Activated T-helper 1 cell treated with anti-CD3 and anti-CD28 coated beads, Interleukin-12 subunit alpha, Interleukin-12 subunit beta, Interleukin-2, Interleukin-4 antibody, amounts not matched to agents 30 ng/mL and 10 ng/mL and 1 ng/mL, durations not matched to agents 14 hours and 24 hours and 36 hours (primary cell): ENCODE results near the gene BCAR3. TPM values are rescaled to one million over a fixed set of nuclear protein-coding genes. Genes with fewer than 3 reads are reported as not detected.

ENCODE experiments used
- DNase-seq: peaks from one replicate; pipeline ENCODE4 v3.0.0; 2021; ENCODE audit warnings: low spot score
- H3K27ac Mint-ChIP-seq: one replicate; pipeline ENCODE4 v1.8.0; 2021; ENCODE audit warnings: mild to moderate bottlenecking, mixed read lengths
- H3K27me3 Mint-ChIP-seq: one replicate; pipeline ENCODE4 v1.8.0; 2022; ENCODE audit warnings: mild to moderate bottlenecking, moderate library complexity, mixed read lengths; ENCODE audit not compliant: insufficient read depth
- H3K36me3 Mint-ChIP-seq: one replicate; pipeline ENCODE4 v1.8.0; 2021; ENCODE audit warnings: low read depth, mixed read lengths
- H3K4me1 Mint-ChIP-seq: one replicate; pipeline ENCODE4 v1.8.0; 2021; ENCODE audit warnings: low read depth, mixed read lengths
- H3K4me3 Mint-ChIP-seq: one replicate; pipeline ENCODE4 v1.8.0; 2021; ENCODE audit warnings: mild to moderate bottlenecking, moderate library complexity, mixed read lengths
- H3K9me3 Mint-ChIP-seq: one replicate; pipeline ENCODE4 v1.8.0; 2021; ENCODE audit warnings: mixed read lengths
- intact Hi-C: fragments of 100-400 bp; cut with micrococcal nuclease; formaldehyde crosslinking; loops from one replicate; pipeline ENCODE4 v1.15.1; 2024
- total RNA-seq: library from RNA; stranded (reverse); gene quantifications from 2 replicates; pipeline ENCODE4 v1.2.3, GENCODE V29; 2022

The BCAR3 gene
- total RNA-seq, 1 donor from 2014 or later = 1.1 TPM

DNA sequence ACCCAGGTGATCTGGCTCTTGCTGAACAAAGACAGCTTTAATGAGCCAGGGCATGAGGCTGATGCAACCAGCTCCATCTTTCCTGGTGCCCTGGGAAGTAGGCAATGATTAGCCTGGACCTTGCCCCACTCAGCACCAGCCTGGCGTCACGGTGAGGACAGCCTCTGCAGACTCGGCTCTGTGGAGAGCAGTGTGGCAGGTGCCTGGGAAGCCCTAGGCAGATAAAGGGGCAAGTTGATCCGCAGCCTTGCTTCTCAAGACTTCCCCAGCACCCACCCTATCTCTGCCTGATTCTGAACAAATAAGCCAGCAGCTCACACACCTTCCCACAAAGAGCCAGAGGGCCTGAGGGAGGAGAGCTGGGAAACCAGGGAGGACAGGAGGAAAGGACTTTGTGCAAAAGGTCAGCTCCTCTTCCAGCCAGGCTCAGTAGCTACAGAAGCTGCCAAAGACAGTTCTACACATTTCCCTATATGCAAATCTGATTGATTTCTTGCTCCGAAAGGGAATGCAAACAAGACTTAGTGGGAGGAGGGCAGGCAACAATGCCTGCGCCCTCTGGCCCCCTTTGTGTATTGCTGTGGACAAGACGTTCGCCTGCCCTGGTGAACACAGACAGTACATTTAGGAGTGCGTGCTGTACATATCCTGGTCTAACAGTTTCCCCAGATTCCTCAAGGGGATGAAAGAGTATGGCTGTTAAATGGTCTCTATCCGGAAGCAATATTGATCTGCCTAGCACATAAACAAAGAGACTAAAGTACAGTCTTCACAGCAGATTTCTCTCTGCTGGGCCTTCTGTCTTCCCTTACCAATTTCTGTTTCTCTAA, 63.8 kb downstream of the BCAR3 start:
- Mint-ChIP-seq H3K4me1 (peaks cover 22% of the 10 kb centered on the region), H3K4me3 (no peak overlapping the region), H3K27me3 (peaks cover 33% of the 10 kb centered on the region), H3K36me3 (no peaks in the 10 kb centered on the region), H3K9me3 (no peaks in the 10 kb centered on the region), H3K27ac (no peak overlapping the region)
- no peak for DNase-seq
- intact Hi-C loops = no loop called here

DNA sequence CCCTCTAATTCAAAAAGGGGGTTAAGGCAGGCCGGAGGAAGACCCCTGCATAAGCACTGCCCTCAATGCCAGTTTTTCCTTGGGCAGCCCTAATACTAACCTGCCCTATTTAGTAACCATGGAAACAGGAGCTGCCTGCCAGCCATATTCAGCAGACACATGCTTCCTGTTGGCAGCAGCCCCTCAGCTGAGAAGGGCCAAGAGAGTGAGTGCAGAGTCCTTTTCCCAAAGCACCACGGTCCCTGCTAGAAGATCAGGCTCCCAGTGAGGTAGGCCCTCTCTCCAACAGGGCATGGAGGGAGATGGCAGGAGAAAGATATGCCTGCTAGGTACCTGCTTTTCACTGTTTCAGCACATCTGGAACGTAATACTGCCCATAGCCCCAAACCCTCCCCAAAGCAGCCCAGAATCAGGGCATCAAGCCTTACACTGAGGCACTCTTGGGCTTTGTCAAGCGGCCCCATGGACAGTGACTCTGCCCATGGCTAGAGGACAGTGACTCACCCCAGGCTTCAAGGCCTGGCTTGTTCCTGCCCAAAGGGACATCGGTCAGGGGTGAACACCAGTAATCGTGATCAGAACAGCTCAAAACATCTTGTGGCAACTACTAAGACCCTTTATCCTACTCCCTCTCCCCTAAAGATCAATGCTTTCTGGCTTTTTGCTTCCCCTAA, 64.5 kb downstream of the BCAR3 start:
- H3K4me1 Mint-ChIP-seq = peaks cover 22% of the 10 kb centered on the region
- no peaks in the 10 kb centered on the region for H3K36me3 Mint-ChIP-seq
- no peak overlapping the region for H3K27ac Mint-ChIP-seq
- DNase-seq = no peak
- H3K27me3 Mint-ChIP-seq = peaks cover 33% of the 10 kb centered on the region
- intact Hi-C loops = loop anchor here (1.0 kb wide), 2 partner anchors 9 to 230 kb away; no protein-coding TSS in a partner anchor
- H3K4me3 Mint-ChIP-seq = no peak overlapping the region
- H3K9me3 Mint-ChIP-seq = no peaks in the 10 kb centered on the region

DNA sequence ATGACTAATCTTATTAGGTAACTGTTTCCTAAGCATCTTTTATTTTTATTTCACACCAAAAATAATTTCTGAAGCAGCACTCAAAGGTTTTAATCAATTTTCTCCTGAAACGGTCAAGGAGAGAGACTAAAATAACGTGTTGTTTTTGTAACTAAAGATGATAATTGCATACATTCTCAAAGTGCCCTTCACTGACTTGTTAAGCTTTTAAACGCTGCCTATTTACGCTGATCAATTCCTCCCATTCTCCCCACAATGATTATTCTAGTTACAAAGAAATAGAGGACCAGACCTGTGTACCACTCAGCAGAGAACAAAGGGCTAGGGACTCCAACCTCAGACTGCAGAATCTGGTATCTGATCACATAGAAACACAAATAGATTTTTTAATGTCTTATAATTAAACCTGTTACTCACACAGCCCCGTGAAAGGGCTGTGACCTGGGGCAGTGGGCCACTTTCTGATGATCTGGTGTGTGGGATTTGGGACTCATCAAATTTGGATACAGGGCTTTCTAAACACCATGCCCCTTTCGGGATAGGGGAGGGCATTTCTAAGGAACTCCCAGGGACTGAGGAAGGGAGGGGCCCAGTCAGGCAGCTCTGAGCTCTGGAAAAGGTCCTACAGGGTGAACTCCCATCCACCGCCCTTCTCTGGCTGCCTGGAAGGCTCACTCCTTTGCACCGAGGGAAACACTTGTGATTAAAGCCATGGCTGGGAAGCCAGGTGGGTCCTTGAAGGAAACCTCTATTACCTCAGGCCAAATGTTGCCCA, 65.2 kb downstream of the BCAR3 start:
- no peak for DNase-seq
- no peak overlapping the region for H3K27ac Mint-ChIP-seq
- no peaks in the 10 kb centered on the region for H3K36me3 Mint-ChIP-seq
- intact Hi-C loops = loop anchor here (1.0 kb wide), 2 partner anchors 8 to 231 kb away; no protein-coding TSS in a partner anchor
- no peak overlapping the region for H3K4me3 Mint-ChIP-seq
- H3K4me1 Mint-ChIP-seq = peaks cover 22% of the 10 kb centered on the region
- H3K9me3 Mint-ChIP-seq = no peaks in the 10 kb centered on the region
- H3K27me3 Mint-ChIP-seq = peaks cover 38% of the 10 kb centered on the region

DNA sequence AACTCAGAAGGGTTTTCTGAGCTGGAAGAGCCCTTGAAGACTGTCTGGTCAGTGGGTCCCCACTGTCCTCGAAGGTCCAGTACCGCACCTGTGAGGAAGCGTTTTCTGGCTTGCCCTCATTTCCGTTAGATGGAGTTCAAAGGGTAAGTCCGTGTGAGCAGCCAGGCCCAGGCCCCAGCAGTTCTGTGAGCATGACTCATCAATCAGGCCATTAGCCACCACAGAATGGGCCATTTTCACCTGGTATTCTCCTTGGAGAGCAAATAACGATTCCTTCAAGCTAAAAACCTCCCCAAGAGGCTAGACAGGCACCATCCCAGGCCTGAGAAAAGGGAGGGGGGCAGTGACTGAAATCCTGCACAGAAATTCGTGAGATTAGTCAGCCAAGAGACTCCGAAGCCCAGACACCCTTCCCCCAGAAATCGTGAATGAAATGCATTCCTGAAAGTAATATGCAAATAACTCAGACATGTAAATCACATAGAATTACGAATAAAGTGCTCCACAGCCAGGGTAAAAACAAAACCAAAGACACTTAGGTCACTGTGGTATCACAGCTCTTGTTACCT, 66.0 kb downstream of the BCAR3 start:
- no peak for DNase-seq
- Mint-ChIP-seq H3K4me3 (peak overlapping the region; percentile 25), H3K9me3 (no peaks in the 10 kb centered on the region), H3K4me1 (peaks cover 22% of the 10 kb centered on the region), H3K36me3 (no peaks in the 10 kb centered on the region), H3K27me3 (peaks cover 39% of the 10 kb centered on the region), H3K27ac (peak overlapping the region; percentile 72)
- intact Hi-C loops = loop anchor here (1.0 kb wide), 2 partner anchors 7 to 232 kb away; no protein-coding TSS in a partner anchor

DNA sequence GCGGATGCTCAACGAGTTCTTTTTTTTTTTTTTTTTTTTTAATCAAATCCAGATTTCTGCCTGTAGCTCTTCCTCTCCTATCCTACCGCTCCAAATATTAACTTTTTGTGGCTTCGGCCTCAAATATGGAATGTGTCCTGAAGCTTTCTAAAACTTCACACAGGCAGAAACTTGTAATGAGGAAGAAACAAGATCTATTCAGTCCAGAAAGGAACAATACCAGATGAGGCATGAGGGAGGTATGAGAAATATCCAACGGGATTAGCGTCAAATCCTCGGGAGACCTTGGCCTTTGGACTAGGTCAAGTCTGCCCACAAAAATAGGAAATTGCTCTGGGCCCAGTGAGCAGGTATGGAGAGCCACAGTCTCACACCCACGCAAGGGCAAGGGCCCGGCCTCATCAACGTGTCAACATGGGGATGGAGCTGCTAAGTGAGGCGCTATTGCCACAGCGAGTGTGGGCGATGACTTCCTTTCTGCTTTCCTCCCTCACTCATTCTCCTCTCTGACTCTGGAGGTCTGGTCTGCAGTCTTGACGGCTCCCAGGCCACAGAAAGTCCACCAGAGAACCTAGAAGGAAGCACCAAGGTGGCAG, 66.6 kb downstream of the BCAR3 start:
- intact Hi-C loops = no loop called here
- Mint-ChIP-seq H3K9me3 (no peaks in the 10 kb centered on the region), H3K4me3 (peak overlapping the region; percentile 25), H3K27ac (peak overlapping the region; percentile 72), H3K4me1 (peaks cover 22% of the 10 kb centered on the region), H3K27me3 (peaks cover 41% of the 10 kb centered on the region), H3K36me3 (no peaks in the 10 kb centered on the region)
- no peak for DNase-seq

DNA sequence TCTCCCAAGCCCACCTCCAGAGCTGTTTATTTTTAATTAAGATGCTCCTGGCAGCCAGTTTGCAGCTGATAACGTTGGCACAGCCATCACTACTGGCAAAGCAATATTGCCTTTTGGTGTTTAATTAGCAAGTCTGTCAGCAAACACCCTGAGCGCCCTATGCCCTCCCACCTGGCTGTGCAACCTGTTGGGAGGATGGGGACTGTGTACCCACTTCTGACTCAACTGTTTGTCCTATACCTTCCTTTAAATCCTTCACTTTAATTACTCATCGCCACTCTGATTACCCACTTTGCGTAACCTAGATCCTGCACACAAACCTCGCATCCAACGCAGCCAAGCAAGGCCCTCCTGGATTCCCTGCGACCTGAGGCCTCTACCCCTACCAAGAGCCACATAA, 67.1 kb downstream of the BCAR3 start:
- H3K36me3 Mint-ChIP-seq = no peaks in the 10 kb centered on the region
- H3K27ac Mint-ChIP-seq = no peak overlapping the region
- H3K9me3 Mint-ChIP-seq = no peaks in the 10 kb centered on the region
- no peak for DNase-seq
- intact Hi-C loops = no loop called here
- H3K4me1 Mint-ChIP-seq = peaks cover 22% of the 10 kb centered on the region
- H3K27me3 Mint-ChIP-seq = peaks cover 42% of the 10 kb centered on the region
- H3K4me3 Mint-ChIP-seq = no peak overlapping the region

DNA sequence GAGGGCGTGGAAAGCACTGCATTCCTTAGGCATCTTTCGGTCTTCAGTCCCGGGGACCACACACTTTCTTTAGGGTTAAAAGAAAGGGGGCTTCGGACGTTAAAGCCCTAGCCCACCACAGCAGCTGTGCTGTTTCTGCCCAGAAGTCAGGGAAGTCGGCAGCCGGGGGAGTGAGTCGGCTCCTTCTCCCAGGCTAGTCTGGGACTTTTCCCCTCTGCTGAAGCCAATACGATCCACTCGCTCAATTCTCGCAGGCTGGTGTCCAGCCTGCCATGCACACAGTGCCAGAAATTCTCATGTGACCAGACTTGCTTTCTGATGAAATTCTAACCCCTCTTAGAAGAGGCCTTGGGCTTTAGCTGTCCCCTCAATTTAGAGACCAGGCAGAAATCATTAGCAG, 67.7 kb downstream of the BCAR3 start:
- H3K9me3 Mint-ChIP-seq = no peaks in the 10 kb centered on the region
- peaks cover 24% of the 10 kb centered on the region for H3K4me1 Mint-ChIP-seq
- no peak overlapping the region for H3K27ac Mint-ChIP-seq
- no peak overlapping the region for H3K4me3 Mint-ChIP-seq
- no peaks in the 10 kb centered on the region for H3K36me3 Mint-ChIP-seq
- DNase-seq = no peak
- peaks cover 46% of the 10 kb centered on the region for H3K27me3 Mint-ChIP-seq
- intact Hi-C loops = no loop called here

DNA sequence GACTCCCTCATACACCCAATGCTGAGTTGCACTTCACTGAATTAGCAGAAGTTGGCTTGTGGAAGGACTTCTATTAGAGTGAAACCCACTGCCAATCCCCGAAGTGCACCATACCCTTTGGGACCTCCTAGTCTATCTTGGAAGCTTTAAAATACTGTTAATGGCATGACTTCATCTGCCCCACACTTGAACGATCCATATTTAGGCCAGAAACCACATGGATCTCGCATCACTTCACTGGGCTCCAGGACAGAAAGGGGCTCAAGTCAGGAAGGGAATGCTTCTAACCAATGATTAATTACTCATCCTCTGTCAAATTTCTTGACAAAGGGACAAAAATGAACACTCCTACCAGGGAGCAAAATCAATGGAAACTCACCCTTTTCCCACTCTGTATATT, 69.1 kb downstream of the BCAR3 start:
- Mint-ChIP-seq H3K4me3 (no peak overlapping the region), H3K27me3 (peaks cover 40% of the 10 kb centered on the region), H3K9me3 (no peaks in the 10 kb centered on the region), H3K27ac (no peak overlapping the region), H3K36me3 (no peaks in the 10 kb centered on the region), H3K4me1 (peaks cover 38% of the 10 kb centered on the region)
- intact Hi-C loops = no loop called here
- DNase-seq = no peak

DNA sequence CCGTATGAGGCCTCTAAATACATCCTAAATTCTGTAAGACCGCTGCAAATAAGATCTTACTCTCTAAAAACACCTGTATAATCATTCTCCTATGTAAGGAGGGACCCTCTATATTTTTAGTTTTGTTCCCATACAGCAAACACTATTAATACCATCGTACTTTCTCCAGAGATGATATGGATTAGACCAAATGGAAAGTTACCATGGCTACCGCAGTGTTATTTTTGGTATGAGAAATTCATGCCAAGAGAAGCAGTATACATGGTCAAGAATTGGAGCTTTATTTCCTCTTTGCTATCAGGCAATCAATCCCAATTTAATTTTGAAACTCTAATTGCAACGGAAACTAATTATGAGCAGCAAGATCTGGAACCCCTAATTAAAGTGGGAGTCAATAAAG, 70.0 kb downstream of the BCAR3 start:
- intact Hi-C loops = no loop called here

DNA sequence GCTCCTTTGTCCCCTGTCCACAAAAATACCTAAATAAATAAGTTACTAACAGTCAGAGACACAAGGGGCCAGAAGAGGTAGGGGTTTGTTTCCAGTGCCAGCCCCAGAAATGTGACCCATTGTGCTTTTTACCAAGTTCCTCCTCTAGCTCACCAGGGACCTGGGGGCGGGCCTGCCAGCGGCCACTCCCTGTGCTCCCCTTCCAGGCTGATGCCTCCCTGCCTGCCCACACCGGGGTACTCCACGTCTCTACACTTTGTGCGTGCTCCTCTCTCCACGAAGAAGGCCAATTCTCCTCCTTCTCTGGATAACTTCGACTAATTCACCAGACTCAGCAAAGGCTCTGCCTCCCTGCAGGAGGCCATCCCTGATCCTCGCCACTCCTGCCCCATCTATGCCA, 72.1 kb downstream of the BCAR3 start:
- Mint-ChIP-seq H3K9me3 (no peaks in the 10 kb centered on the region), H3K27ac (no peak overlapping the region), H3K4me3 (no peak overlapping the region), H3K27me3 (peaks cover 44% of the 10 kb centered on the region), H3K36me3 (no peaks in the 10 kb centered on the region), H3K4me1 (peaks cover 29% of the 10 kb centered on the region)
- intact Hi-C loops = loop anchor here (5.0 kb wide), 5 partner anchors 83 to 408 kb away; partner anchors contain the start of genes DR1 and FNBP1L
- DNase-seq = no peak

More for the DNA sequence above, 70.0 kb downstream of the BCAR3 start:
- no peak overlapping the region for H3K27ac Mint-ChIP-seq
- H3K36me3 Mint-ChIP-seq = no peaks in the 10 kb centered on the region
- H3K9me3 Mint-ChIP-seq = no peaks in the 10 kb centered on the region
- H3K27me3 Mint-ChIP-seq = peaks cover 39% of the 10 kb centered on the region
- no peak for DNase-seq
- no peak overlapping the region for H3K4me3 Mint-ChIP-seq
- H3K4me1 Mint-ChIP-seq = peaks cover 42% of the 10 kb centered on the region

DNA sequence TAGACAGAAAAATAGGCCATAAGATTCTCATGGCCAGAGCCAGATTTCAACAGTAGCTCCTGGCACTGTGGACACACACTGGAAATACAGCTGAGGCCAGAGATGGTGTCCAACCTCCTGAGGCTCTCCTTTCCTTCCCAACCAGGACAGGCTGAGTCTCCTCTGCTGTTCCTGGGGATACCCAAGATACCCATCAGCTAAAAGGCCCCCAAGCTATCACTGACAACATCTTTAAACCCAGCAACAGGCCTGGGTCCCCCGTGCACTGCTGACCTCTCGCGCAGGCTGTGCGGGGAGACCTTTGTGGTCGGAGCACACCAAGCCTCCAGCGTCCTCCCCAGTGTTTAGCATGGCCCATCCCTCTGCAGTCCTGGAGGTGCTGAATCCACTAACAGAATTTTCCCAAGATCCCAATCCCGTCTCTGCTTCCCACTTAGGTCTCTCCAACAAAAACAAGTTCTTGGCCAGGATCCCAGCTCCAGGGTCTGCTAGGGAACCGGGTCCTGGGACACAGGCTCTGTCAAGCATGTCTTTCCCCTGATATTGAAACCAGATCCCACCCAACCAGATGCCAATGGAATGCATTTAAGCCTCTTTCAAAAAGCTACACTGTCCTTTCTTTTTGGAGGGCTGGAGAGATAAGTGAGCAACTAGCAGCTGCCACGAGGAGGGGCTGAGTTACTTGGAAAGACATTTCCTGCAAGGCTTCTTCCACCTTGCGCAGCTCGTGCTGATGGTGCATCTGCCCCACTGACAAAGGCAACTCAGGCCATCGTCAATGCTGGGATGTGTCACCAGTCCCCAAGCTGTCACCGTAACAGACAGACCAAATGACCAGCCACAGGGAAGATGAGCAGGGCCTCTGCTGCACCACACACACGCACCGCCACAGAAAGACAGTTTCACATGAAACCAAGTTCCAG, 73.2 kb downstream of the BCAR3 start:
- Mint-ChIP-seq H3K36me3 (no peaks in the 10 kb centered on the region), H3K27ac (no peak overlapping the region), H3K27me3 (peaks cover 43% of the 10 kb centered on the region), H3K4me3 (no peak overlapping the region), H3K4me1 (peaks cover 29% of the 10 kb centered on the region), H3K9me3 (no peaks in the 10 kb centered on the region)
- intact Hi-C loops = loop anchor here (1.0 to 5.0 kb wide), 6 partner anchors 8 to 409 kb away; partner anchors contain the start of genes DR1 and FNBP1L
- DNase-seq = no peak
